ENCODE data around the gene KMT5C. TPM values are rescaled to one million over a fixed set of nuclear protein-coding genes. Genes with fewer than 3 reads are reported as not detected.
A peak's percentile ranks its signal among the peaks of the same experiment; 100 is the strongest.

Gene KMT5C
- total RNA-seq, 2 donors from 2014 or later = 73.1 to 80.6 TPM

DNA sequence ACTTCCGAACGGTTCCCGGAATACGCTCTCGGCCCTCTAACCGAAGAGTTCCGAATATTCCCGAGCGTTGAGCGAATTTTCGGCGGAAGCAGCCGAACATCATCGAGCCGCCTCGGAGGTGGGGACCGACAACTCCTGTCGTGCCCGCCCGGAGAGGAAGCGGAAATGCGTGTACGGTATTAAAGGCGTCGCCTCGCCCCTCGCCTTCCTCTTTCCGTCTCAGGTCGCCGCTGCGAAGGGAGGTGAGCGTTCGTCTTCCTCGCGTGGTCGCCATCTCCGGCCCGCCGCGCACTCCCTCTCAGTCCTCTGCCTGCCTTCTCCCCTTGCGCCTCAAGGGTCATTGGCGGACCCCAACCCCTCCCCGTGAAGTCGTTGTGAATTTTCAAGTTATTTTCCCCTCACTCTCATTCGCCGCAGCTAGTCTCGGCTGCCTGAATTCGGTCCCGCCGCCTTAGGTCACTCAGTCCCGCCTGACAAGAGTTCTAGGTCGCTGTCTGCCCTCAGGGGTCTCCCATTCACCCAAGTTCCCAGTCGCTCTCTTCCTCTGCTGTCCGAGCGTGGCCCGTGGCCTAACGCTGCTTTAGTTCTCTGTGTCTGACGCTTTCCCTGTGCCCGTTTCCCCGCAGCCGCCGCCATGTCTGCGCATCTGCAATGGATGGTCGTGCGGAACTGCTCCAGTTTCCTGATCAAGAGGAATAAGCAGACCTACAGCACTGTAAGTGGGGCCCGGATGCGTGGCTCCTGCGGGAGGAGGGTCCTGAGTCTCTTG lies 46.2 kb downstream of the KMT5C start, which contains the start of gene RPL28:
RPL28 (plus strand) TSS at position 209 of the 769 bp plus-strand sequence; CDS start at position 635, 426 bp downstream.
- peaks cover 43% of the 10 kb centered on the region for H3K4me1 Mint-ChIP-seq
- H3K4me3 Mint-ChIP-seq = peak within 1 kb of the TSS; percentile 98
- H3K4me1 ChIP-seq (ENCODE audit: control insufficient read depth, insufficient read depth, low read length) = peaks cover 21% of the 10 kb centered on the region
- peak within 1 kb of the TSS; percentile 97 for H3K27ac Mint-ChIP-seq
- peak within 1 kb of the TSS; percentile 88 for H3K9ac ChIP-seq (ENCODE audit: extremely low read depth, low read length, poor library complexity, severe bottlenecking)
- DNase-seq = peak; percentile 99
- 0% methylated on average over 54 to 68 of the region's 68 CpGs for WGBS, 2 experiments (ENCODE audit: insufficient coverage in 1 of 2, insufficient read length in 1 of 2)
- TF ChIP-seq, protein P1, sequence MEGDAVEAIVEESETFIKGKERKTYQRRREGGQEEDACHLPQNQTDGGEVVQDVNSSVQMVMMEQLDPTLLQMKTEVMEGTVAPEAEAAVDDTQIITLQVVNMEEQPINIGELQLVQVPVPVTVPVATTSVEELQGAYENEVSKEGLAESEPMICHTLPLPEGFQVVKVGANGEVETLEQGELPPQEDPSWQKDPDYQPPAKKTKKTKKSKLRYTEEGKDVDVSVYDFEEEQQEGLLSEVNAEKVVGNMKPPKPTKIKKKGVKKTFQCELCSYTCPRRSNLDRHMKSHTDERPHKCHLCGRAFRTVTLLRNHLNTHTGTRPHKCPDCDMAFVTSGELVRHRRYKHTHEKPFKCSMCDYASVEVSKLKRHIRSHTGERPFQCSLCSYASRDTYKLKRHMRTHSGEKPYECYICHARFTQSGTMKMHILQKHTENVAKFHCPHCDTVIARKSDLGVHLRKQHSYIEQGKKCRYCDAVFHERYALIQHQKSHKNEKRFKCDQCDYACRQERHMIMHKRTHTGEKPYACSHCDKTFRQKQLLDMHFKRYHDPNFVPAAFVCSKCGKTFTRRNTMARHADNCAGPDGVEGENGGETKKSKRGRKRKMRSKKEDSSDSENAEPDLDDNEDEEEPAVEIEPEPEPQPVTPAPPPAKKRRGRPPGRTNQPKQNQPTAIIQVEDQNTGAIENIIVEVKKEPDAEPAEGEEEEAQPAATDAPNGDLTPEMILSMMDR (conservative IDR thresholded peaks at IDR 0.05) = no peak
- peak within 1 kb of the TSS; percentile 74 for H3K27ac ChIP-seq (ENCODE audit: low read depth, low read length)
- H3K27me3 ChIP-seq (ENCODE audit: control insufficient read depth, insufficient read depth, low read length, poor library complexity, severe bottlenecking) = no peaks in the 10 kb centered on the region
- peaks cover 3% of the 10 kb centered on the region for H3K9me3 ChIP-seq (ENCODE audit: control insufficient read depth, low read length)
- peak within 1 kb of the TSS; percentile 99 for H3K4me3 ChIP-seq (ENCODE audit: low read length)
- peaks cover 14% of the 10 kb centered on the region for H3K27me3 Mint-ChIP-seq (ENCODE audit: insufficient read depth)
- H3K36me3 ChIP-seq (ENCODE audit: control insufficient read depth, insufficient read depth, low read length) = peaks cover 43% of the 10 kb centered on the region
- H3K9me3 Mint-ChIP-seq = no peaks in the 10 kb centered on the region
- peaks cover 45% of the 10 kb centered on the region for H3K36me3 Mint-ChIP-seq (ENCODE audit: low read depth)

DNA sequence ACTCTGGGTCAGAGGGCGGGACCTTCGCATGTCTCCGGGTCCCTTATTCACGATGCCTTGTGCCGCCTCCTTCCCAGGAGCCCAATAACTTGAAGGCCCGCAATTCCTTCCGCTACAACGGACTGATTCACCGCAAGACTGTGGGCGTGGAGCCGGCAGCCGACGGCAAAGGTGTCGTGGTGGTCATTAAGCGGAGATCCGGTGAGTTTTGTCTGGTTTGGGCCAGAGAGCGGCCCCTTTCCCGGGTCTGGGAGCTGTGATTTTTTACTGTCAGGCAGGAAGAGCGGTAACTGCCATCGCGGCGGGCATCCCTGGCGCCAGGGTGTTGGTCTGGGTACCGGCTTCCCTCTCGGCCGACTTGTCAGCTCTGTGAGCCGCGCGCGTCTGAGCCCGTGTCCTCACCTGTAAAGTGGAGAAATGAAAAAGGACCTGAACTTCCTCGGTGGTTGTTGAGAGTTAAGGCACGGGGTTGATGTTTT lies 46.9 kb downstream of the KMT5C start:
- TF ChIP-seq, protein P1 (conservative IDR thresholded peaks at IDR 0.05) = no peak
- Histone ChIP-seq H3K36me3 (ENCODE audit: control insufficient read depth, insufficient read depth, low read length) (peaks cover 49% of the 10 kb centered on the region), H3K4me1 (ENCODE audit: control insufficient read depth, insufficient read depth, low read length) (peaks cover 21% of the 10 kb centered on the region), H3K4me3 (ENCODE audit: low read length) (peak overlapping the region; percentile 99), H3K9ac (ENCODE audit: extremely low read depth, low read length, poor library complexity, severe bottlenecking) (peak overlapping the region; percentile 88), H3K9me3 (ENCODE audit: control insufficient read depth, low read length) (peaks cover 3% of the 10 kb centered on the region), H3K27ac (ENCODE audit: low read depth, low read length) (no peak overlapping the region), H3K27me3 (ENCODE audit: control insufficient read depth, insufficient read depth, low read length, poor library complexity, severe bottlenecking) (no peaks in the 10 kb centered on the region)
- peaks cover 43% of the 10 kb centered on the region for H3K4me1 Mint-ChIP-seq
- H3K36me3 Mint-ChIP-seq (ENCODE audit: low read depth) = peaks cover 43% of the 10 kb centered on the region
- H3K27ac Mint-ChIP-seq = peak overlapping the region; percentile 97
- WGBS, 2 experiments (ENCODE audit: insufficient coverage in 1 of 2, insufficient read length in 1 of 2) = 3 to 5% methylated on average over 8 to 33 of the region's 33 CpGs
- H3K4me3 Mint-ChIP-seq = peak overlapping the region; percentile 98
- peaks cover 12% of the 10 kb centered on the region for H3K27me3 Mint-ChIP-seq (ENCODE audit: insufficient read depth)
- DNase-seq = no peak
- H3K9me3 Mint-ChIP-seq = no peaks in the 10 kb centered on the region

DNA sequence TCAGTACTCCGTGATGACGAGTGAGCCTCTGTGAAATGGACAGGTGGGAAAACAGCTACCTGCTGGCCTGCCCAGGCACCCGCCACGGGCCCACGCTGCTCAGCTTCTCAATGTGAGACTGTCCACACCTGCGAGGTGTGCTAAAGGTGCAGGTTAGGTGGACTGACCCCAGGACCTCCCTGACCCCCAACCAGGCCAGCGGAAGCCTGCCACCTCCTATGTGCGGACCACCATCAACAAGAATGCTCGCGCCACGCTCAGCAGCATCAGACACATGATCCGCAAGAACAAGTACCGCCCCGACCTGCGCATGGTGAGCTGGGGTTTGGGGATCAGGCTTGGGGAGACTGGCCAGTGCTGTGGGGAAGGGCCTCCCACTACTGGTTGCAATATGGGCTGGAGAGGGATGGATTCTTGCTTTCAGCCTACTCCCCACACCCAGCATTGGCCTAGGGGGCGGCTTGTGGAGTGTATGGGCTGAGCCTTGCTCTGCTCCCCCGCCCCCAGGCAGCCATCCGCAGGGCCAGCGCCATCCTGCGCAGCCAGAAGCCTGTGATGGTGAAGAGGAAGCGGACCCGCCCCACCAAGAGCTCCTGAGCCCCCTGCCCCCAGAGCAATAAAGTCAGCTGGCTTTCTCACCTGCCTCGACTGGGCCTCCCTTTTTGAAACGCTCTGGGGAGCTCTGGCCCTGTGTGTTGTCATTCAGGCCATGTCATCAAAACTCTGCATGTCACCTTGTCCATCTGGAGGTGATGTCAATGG lies 48.2 kb downstream of the KMT5C start:
- Histone ChIP-seq H3K27ac (ENCODE audit: low read depth, low read length) (no peak overlapping the region), H3K9me3 (ENCODE audit: control insufficient read depth, low read length) (no peaks in the 10 kb centered on the region), H3K4me1 (ENCODE audit: control insufficient read depth, insufficient read depth, low read length) (peaks cover 21% of the 10 kb centered on the region), H3K4me3 (ENCODE audit: low read length) (peak overlapping the region; percentile 99), H3K9ac (ENCODE audit: extremely low read depth, low read length, poor library complexity, severe bottlenecking) (no peak overlapping the region), H3K27me3 (ENCODE audit: control insufficient read depth, insufficient read depth, low read length, poor library complexity, severe bottlenecking) (no peaks in the 10 kb centered on the region), H3K36me3 (ENCODE audit: control insufficient read depth, insufficient read depth, low read length) (peaks cover 49% of the 10 kb centered on the region)
- H3K27ac Mint-ChIP-seq = no peak overlapping the region
- H3K36me3 Mint-ChIP-seq (ENCODE audit: low read depth) = peaks cover 43% of the 10 kb centered on the region
- peak overlapping the region; percentile 98 for H3K4me3 Mint-ChIP-seq
- H3K27me3 Mint-ChIP-seq (ENCODE audit: insufficient read depth) = no peaks in the 10 kb centered on the region
- TF ChIP-seq, protein P1 (conservative IDR thresholded peaks at IDR 0.05) = no peak
- peaks cover 46% of the 10 kb centered on the region for H3K4me1 Mint-ChIP-seq
- no peak for DNase-seq
- H3K9me3 Mint-ChIP-seq = no peaks in the 10 kb centered on the region
- 92 to 93% methylated on average over 10 to 24 of the region's 24 CpGs for WGBS, 2 experiments (ENCODE audit: insufficient coverage in 1 of 2, insufficient read length in 1 of 2)

All from endodermal cell (in vitro differentiated cells).